SK-N-SH (cell line): Measurements from ENCODE around the gene QKI. TPM values are rescaled to one million over a fixed set of nuclear protein-coding genes. Genes with fewer than 3 reads are reported as not detected.
A peak's percentile ranks its signal among the peaks of the same experiment; 100 is the strongest.

Experiments used
- ELF1 ChIP-seq: IDR thresholded peaks from 2 replicates; pipeline ENCODE4 v1.4.0; 2012
- EZH2phosphoT487 ChIP-seq: fragments of 200-600 bp; sonication (generic); IDR thresholded peaks from 2 replicates; pipeline ENCODE4 v1.6.1; 2017; ENCODE audit warnings: low read depth, mixed run types, mild to moderate bottlenecking, antibody characterized with exemption, moderate library complexity, borderline replicate concordance
- FOSL2 ChIP-seq: IDR thresholded peaks from 2 replicates; pipeline ENCODE4 v1.4.0; 2012; ENCODE audit warnings: low read depth, mild to moderate bottlenecking, moderate library complexity, borderline replicate concordance
- FOXM1 ChIP-seq: IDR thresholded peaks from 2 replicates; pipeline ENCODE4 v1.4.0; 2012; ENCODE audit warnings: low read depth, mild to moderate bottlenecking
- GATA2 ChIP-seq: sonication (generic); formaldehyde crosslinking; IDR thresholded peaks from 2 replicates; pipeline ENCODE4 v1.5.0; 2020; ENCODE audit warnings: mild to moderate bottlenecking, missing genetic modification reagents
- MEF2A ChIP-seq: IDR thresholded peaks from 2 replicates; pipeline ENCODE4 v1.4.0; 2012; ENCODE audit warnings: low read depth, borderline replicate concordance
- POLR2AphosphoS5 ChIP-seq: IDR thresholded peaks from 2 replicates; pipeline ENCODE4 v1.6.1; 2012; ENCODE audit warnings: low read depth, low read length
- RAD21 ChIP-seq: IDR thresholded peaks from 2 replicates; pipeline ENCODE4 v1.6.1; 2012; ENCODE audit warnings: mild to moderate bottlenecking, low read length
- RCOR1 ChIP-seq: fragments of 150-350 bp; IDR thresholded peaks from 2 replicates; pipeline ENCODE4 v1.6.1; 2017; ENCODE audit warnings: antibody characterized with exemption, low read length
- REST ChIP-seq: IDR thresholded peaks from 2 replicates; pipeline ENCODE4 v1.6.1; 2012; ENCODE audit warnings: mild to moderate bottlenecking, low read depth, low read length, moderate library complexity
- RFX5 ChIP-seq: IDR thresholded peaks from 2 replicates; pipeline ENCODE4 v1.6.1; 2012; ENCODE audit warnings: mild to moderate bottlenecking, improper control_type of control experiment, low read length
- RXRA ChIP-seq: IDR thresholded peaks from 2 replicates; pipeline ENCODE4 v1.4.0; 2012; ENCODE audit warnings: low read depth, mild to moderate bottlenecking, borderline replicate concordance
- SIN3A ChIP-seq: IDR thresholded peaks from 2 replicates; pipeline ENCODE4 v1.6.1; 2012; ENCODE audit warnings: low read depth, mild to moderate bottlenecking, low read length, moderate library complexity, borderline replicate concordance
- SMC3 ChIP-seq: IDR thresholded peaks from 2 replicates; pipeline ENCODE4 v1.6.1; 2012; ENCODE audit warnings: low read depth, low read length, improper control_type of control experiment
- TAF1 ChIP-seq: IDR thresholded peaks from 2 replicates; pipeline ENCODE4 v1.6.1; 2012; ENCODE audit warnings: low read depth, mild to moderate bottlenecking, low read length, moderate library complexity, borderline replicate concordance
- TCF12 ChIP-seq: IDR thresholded peaks from 2 replicates; pipeline ENCODE4 v1.4.0; 2012
- TEAD4 ChIP-seq: IDR thresholded peaks from 2 replicates; pipeline ENCODE4 v1.4.0; 2012; ENCODE audit warnings: mild to moderate bottlenecking, borderline replicate concordance; ENCODE audit not compliant: insufficient read depth
- ZBTB33 ChIP-seq: IDR thresholded peaks from 2 replicates; pipeline ENCODE4 v1.4.0; 2012; ENCODE audit warnings: low read depth, borderline replicate concordance
- polyA plus RNA-seq, 3 experiments: library from polyadenylated mRNA; depleted of rRNA; stranded (reverse); fragments of >200 nt; gene quantifications; 2 replicates each; pipeline ENCODE4 v1.2.3, GENCODE V29; 2012
- TF ChIP-seq, protein P1 (sequence below): fragments of 200-600 bp; sonication (generic); IDR thresholded peaks from 2 replicates; pipeline ENCODE4 v1.6.1; 2017; ENCODE audit warnings: antibody characterized with exemption, mild to moderate bottlenecking, moderate library complexity

QKI gene
- polyA plus RNA-seq, 1 of the 3 experiments (the other 2 are of a cell fraction), result 51.1 TPM

GRCh38 chr6:163416557-163417253 is 2.2 kb downstream of the QKI start (continued):
- TF ChIP-seq, protein P1, sequence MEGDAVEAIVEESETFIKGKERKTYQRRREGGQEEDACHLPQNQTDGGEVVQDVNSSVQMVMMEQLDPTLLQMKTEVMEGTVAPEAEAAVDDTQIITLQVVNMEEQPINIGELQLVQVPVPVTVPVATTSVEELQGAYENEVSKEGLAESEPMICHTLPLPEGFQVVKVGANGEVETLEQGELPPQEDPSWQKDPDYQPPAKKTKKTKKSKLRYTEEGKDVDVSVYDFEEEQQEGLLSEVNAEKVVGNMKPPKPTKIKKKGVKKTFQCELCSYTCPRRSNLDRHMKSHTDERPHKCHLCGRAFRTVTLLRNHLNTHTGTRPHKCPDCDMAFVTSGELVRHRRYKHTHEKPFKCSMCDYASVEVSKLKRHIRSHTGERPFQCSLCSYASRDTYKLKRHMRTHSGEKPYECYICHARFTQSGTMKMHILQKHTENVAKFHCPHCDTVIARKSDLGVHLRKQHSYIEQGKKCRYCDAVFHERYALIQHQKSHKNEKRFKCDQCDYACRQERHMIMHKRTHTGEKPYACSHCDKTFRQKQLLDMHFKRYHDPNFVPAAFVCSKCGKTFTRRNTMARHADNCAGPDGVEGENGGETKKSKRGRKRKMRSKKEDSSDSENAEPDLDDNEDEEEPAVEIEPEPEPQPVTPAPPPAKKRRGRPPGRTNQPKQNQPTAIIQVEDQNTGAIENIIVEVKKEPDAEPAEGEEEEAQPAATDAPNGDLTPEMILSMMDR, result peak; percentile 79
- TF ChIP-seq MEF2A, result no peak
- peak; percentile 54; the same call in 1 of the 2 replicates for TF ChIP-seq RCOR1
- no peak for TF ChIP-seq REST
- TF ChIP-seq SMC3, result peak; percentile 47
- TF ChIP-seq TCF12, result peak; percentile 16; the same call in 1 of the 2 replicates
- no peak for TF ChIP-seq ELF1
- TF ChIP-seq SIN3A, result no peak
- TF ChIP-seq GATA2, result no peak
- no peak for TF ChIP-seq POLR2AphosphoS5
- TF ChIP-seq RFX5, result no peak; the same call in 1 of the 2 replicates
- peak; percentile 79; the same call in 1 of the 2 replicates for TF ChIP-seq TEAD4
- TF ChIP-seq RAD21, result peak; percentile 75
- no peak for TF ChIP-seq FOSL2
- TF ChIP-seq FOXM1, result no peak
- TF ChIP-seq RXRA, result no peak
- no peak for TF ChIP-seq EZH2phosphoT487
- no peak for TF ChIP-seq ZBTB33
- TF ChIP-seq TAF1, result peak; percentile 28; the same call in 1 of the 2 replicates
